ENCODE measurements around the gene NHEJ1. TPM values are rescaled to one million over a fixed set of nuclear protein-coding genes. Genes with fewer than 3 reads are reported as not detected.

The NHEJ1 gene
- total and polyA plus RNA-seq, 9 of the 15 experiments (the other 6 are each of a cell fraction or from before 2014, with no cell fraction given), result 9.0 to 23.7 (median 13.9) TPM

DNA sequence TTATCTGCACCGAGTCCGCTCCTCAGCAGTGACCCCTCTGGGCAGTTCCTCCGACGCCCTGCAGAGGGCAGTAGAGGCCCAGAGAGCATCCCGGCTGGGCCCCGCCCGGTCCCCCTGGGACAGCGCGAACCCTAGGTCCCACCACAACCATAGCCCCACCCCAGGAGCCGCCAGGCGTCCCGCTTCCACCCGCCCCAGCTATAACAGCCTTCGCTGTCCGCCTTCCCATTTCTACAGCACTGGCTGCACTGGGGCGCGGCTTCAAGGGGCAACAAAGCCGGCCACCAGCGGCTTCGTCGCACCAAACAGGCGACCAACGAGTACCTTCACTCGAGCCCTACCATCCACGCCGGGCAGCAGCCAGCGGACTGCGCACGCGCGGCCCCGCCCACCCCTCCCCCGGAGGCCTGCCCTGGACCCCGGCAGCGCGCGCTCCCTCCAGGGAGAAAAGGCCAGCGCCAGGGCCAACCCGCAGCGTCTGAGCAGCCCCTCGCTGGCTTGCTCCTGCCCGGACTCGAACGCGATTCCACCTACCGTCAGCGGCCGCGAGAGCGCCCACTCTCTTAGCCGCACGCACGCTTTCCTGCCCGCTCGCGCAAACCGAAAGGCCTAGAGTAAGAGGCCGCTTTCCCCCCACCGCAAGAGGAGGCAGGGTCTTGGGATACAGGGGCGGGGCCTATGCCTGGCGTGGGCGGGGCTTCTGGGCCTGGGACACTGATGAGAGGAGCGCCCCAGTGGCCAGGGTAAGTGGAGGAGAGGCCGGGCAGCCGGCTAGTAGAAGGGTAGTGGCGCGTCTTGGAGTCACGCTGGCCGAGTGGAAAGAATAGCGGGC lies at the start of gene NHEJ1 (continued):
- TF ChIP-seq, protein P1, sequence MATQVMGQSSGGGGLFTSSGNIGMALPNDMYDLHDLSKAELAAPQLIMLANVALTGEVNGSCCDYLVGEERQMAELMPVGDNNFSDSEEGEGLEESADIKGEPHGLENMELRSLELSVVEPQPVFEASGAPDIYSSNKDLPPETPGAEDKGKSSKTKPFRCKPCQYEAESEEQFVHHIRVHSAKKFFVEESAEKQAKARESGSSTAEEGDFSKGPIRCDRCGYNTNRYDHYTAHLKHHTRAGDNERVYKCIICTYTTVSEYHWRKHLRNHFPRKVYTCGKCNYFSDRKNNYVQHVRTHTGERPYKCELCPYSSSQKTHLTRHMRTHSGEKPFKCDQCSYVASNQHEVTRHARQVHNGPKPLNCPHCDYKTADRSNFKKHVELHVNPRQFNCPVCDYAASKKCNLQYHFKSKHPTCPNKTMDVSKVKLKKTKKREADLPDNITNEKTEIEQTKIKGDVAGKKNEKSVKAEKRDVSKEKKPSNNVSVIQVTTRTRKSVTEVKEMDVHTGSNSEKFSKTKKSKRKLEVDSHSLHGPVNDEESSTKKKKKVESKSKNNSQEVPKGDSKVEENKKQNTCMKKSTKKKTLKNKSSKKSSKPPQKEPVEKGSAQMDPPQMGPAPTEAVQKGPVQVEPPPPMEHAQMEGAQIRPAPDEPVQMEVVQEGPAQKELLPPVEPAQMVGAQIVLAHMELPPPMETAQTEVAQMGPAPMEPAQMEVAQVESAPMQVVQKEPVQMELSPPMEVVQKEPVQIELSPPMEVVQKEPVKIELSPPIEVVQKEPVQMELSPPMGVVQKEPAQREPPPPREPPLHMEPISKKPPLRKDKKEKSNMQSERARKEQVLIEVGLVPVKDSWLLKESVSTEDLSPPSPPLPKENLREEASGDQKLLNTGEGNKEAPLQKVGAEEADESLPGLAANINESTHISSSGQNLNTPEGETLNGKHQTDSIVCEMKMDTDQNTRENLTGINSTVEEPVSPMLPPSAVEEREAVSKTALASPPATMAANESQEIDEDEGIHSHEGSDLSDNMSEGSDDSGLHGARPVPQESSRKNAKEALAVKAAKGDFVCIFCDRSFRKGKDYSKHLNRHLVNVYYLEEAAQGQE (IDR thresholded peaks at IDR 0.05; ENCODE audit: borderline replicate concordance), result peak; percentile 60; the same call in 1 of the 2 replicates
- TF ChIP-seq, protein P1 (CRISPR knock-in tag; IDR thresholded peaks at IDR 0.05; ENCODE audit: low read depth), result no peak; the same call in 1 of the 2 replicates
- TF ChIP-seq NRF1 (conservative IDR thresholded peaks at IDR 0.05 in 1 of 2, IDR thresholded peaks at IDR 0.05 in 1 of 2), result peak; percentile 90 to 91
- peak; percentile 83 for TF ChIP-seq ARID4B (CRISPR knock-in tag; IDR thresholded peaks at IDR 0.05)
- no peak for TF ChIP-seq SNIP1 (IDR thresholded peaks at IDR 0.05; ENCODE audit: low read depth)
- no peak for TF ChIP-seq FOSL1 (tag; conservative IDR thresholded peaks at IDR 0.05)
- no peak for TF ChIP-seq SMARCB1 (IDR thresholded peaks at IDR 0.05; ENCODE audit: insufficient read length, low read depth)
- TF ChIP-seq, protein P2, sequence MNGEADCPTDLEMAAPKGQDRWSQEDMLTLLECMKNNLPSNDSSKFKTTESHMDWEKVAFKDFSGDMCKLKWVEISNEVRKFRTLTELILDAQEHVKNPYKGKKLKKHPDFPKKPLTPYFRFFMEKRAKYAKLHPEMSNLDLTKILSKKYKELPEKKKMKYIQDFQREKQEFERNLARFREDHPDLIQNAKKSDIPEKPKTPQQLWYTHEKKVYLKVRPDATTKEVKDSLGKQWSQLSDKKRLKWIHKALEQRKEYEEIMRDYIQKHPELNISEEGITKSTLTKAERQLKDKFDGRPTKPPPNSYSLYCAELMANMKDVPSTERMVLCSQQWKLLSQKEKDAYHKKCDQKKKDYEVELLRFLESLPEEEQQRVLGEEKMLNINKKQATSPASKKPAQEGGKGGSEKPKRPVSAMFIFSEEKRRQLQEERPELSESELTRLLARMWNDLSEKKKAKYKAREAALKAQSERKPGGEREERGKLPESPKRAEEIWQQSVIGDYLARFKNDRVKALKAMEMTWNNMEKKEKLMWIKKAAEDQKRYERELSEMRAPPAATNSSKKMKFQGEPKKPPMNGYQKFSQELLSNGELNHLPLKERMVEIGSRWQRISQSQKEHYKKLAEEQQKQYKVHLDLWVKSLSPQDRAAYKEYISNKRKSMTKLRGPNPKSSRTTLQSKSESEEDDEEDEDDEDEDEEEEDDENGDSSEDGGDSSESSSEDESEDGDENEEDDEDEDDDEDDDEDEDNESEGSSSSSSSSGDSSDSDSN (IDR thresholded peaks at IDR 0.05; ENCODE audit: borderline replicate concordance in 1 of 2, low read depth in 2 of 2, low read length in 2 of 2), result no peak
- TF ChIP-seq RBM39 (optimal IDR thresholded peaks at IDR 0.05; ENCODE audit: low read depth, low read length), result no peak

All from K562 (cell line).